HCT116 (cell line): ENCODE measurements around the gene PRODH. TPM values are rescaled to one million over a fixed set of nuclear protein-coding genes. Genes with fewer than 3 reads are reported as not detected.
"Not testable (repeated sequence)": the region's sequence is repeated elsewhere in the genome, so short reads cannot be mapped to it uniquely, and the experiment has no call there.

Experiments
- ATAC-seq: fragments of 200-7000 bp; cut with Tn5 transposase; 2 replicates; pipeline ENCODE4 v1.9.1; 2020; ENCODE audit warnings: mild to moderate bottlenecking, moderate library complexity
- BruUV-seq: library from RNA; stranded (reverse); fragments of 400-500 nt; replicated peaks from 2 replicates; lab custom pipeline; 2021; lab: Mats Ljungman, UMichigan
- CTCF ChIA-PET: fragments of 300-600 bp; sonication (Branson Sonifier 250); formaldehyde crosslinking; loops from one replicate; lab custom pipeline; 2021; ENCODE audit warnings: antibody characterized with exemption; lab: Charles Lee
- POLR2A ChIA-PET: fragments of 300-600, 350-600 bp; sonication (Branson Sonifier 250); formaldehyde crosslinking; loops from one replicate; lab custom pipeline; 2021; ENCODE audit warnings: antibody characterized with exemption; lab: Charles Lee
- RAD21 ChIA-PET, 2 experiments: fragments of 300-600 bp; sonication (Branson Sonifier 250); formaldehyde crosslinking; loops; one replicate each; lab custom pipeline; 2023; ENCODE audit warnings: low total read pairs in 2 of 2; ENCODE audit not compliant: uncharacterized antibody in 2 of 2, unreplicated experiment in 2 of 2, low non-redundant PET in 1 of 2; lab: Charles Lee
- DNase-seq: peaks from one replicate; pipeline ENCODE4 v3.0.0-alpha.2; 2010; ENCODE audit warnings: low read depth, low spot score
- H2AFZ ChIP-seq: fragments of 200-600 bp; shearing (Covaris generic), sonication (generic); 2 replicates; pipeline ENCODE4 v1.6.1; 2017; ENCODE audit warnings: low read depth, mixed run types, mixed read lengths, antibody characterized with exemption, low read length; ENCODE audit not compliant: poor library complexity, severe bottlenecking
- H3K27ac ChIP-seq: 2 replicates; pipeline ENCODE4 v1.5.1; 2012; ENCODE audit warnings: low read depth, low read length
- H3K27me3 ChIP-seq: fragments of 200-600 bp; sonication (generic); 2 replicates; pipeline ENCODE4 v1.6.1; 2016; ENCODE audit warnings: mixed run types, low read length, mixed read lengths; ENCODE audit not compliant: insufficient read depth
- H3K36me3 ChIP-seq, 2 experiments: fragments of 200-500 bp in 1 of 2; fragments of 200-600 bp in 1 of 2; sonication (Bioruptor generic) in 1 of 2; sonication (generic) in 1 of 2; 2 replicates each; pipeline versions ENCODE4 v1.5.1 to v1.6.1; 2014 to 2016; ENCODE audit warnings: low read length in 2 of 2, inconsistent platforms in 1 of 2, mixed read lengths in 1 of 2, mixed run types in 1 of 2; ENCODE audit not compliant: insufficient read depth in 2 of 2, control insufficient read depth in 1 of 2
- H3K4me1 ChIP-seq, 2 experiments: fragments of 200-600 bp in 1 of 2; sonication (generic) in 1 of 2; 2 replicates each; pipeline versions ENCODE4 v1.5.1 to v1.6.1; 2012 to 2017; ENCODE audit warnings: low read length in 2 of 2, inconsistent platforms in 1 of 2, mild to moderate bottlenecking in 1 of 2, mixed read lengths in 1 of 2, mixed run types in 1 of 2, moderate library complexity in 1 of 2; ENCODE audit not compliant: insufficient read depth in 2 of 2, control insufficient read depth in 1 of 2
- H3K4me2 ChIP-seq: fragments of 200-600 bp; sonication (generic); 2 replicates; pipeline ENCODE4 v1.6.1; 2017; ENCODE audit warnings: mixed run types, low read length, mixed read lengths
- H3K4me3 ChIP-seq, 2 experiments: fragments of 200-600 bp in 1 of 2; sonication (generic) in 1 of 2; replicated peaks in 1 of 2; 2 replicates each; pipeline ENCODE4 v1.5.1; 2011 to 2016; ENCODE audit warnings: low read length in 2 of 2, control low read depth in 1 of 2, low read depth in 1 of 2, mild to moderate bottlenecking in 1 of 2, mixed read lengths in 1 of 2, mixed run types in 1 of 2
- H3K79me2 ChIP-seq: fragments of 200-600 bp; sonication (generic); 2 replicates; pipeline ENCODE4 v1.6.1; 2017; ENCODE audit warnings: mild to moderate bottlenecking, mixed run types, low read length, moderate library complexity, mixed read lengths; ENCODE audit not compliant: insufficient read depth
- H3K9ac ChIP-seq: fragments of 200-600 bp; sonication (generic); 2 replicates; pipeline ENCODE4 v1.6.1; 2016; ENCODE audit warnings: low read length, mixed read lengths
- H3K9me2 ChIP-seq: fragments of 200-600 bp; sonication (generic), shearing (Covaris generic); 2 replicates; pipeline ENCODE4 v1.6.1; 2017; ENCODE audit warnings: mixed run types, mild to moderate bottlenecking, moderate library complexity; ENCODE audit not compliant: insufficient read depth
- H3K9me3 ChIP-seq, 2 experiments: fragments of 200-500 bp in 1 of 2; fragments of 200-600 bp in 1 of 2; sonication (Bioruptor generic) in 1 of 2; sonication (generic) in 1 of 2; 2 replicates each; pipeline ENCODE4 v1.6.1; 2014 to 2017; ENCODE audit warnings: low read length in 2 of 2, mixed read lengths in 2 of 2, inconsistent platforms in 1 of 2, low read depth in 1 of 2, mild to moderate bottlenecking in 1 of 2, mixed run types in 1 of 2, moderate library complexity in 1 of 2; ENCODE audit not compliant: control insufficient read depth in 1 of 2, insufficient read depth in 1 of 2
- H4K20me1 ChIP-seq: fragments of 200-600 bp; sonication (generic), shearing (Covaris generic); 2 replicates; pipeline ENCODE4 v1.6.1; 2017; ENCODE audit warnings: mixed run types, mild to moderate bottlenecking, moderate library complexity; ENCODE audit not compliant: insufficient read depth
- CTCF ChIP-seq, 3 experiments: fragments of 200-600 bp in 1 of 3; sonication (generic) in 1 of 3; IDR thresholded peaks in 2 of 3; conservative IDR thresholded peaks in 1 of 3; 2 replicates each; pipeline ENCODE4 v1.5.1; 2012 to 2017; ENCODE audit warnings: low read depth in 2 of 3, low read length in 2 of 3, antibody characterized with exemption in 1 of 3, borderline replicate concordance in 1 of 3, control low read depth in 1 of 3, mild to moderate bottlenecking in 1 of 3, mixed read lengths in 1 of 3, mixed run types in 1 of 3, moderate library complexity in 1 of 3; ENCODE audit not compliant: insufficient read depth in 1 of 3
- MAX ChIP-seq: IDR thresholded peaks from 2 replicates; pipeline ENCODE4 v1.6.1; 2012
- SIN3A ChIP-seq: IDR thresholded peaks from 2 replicates; pipeline ENCODE4 v1.6.1; 2012; ENCODE audit warnings: low read depth
- TCF7L2 ChIP-seq: IDR thresholded peaks from 2 replicates; pipeline ENCODE4 v1.7.0; 2011; ENCODE audit warnings: borderline replicate concordance, inconsistent platforms; ENCODE audit not compliant: insufficient read depth, insufficient read length; ENCODE audit errors: extremely low read depth
- intact Hi-C: fragments of 100-400 bp; cut with micrococcal nuclease; formaldehyde crosslinking; loops from 2 replicates; pipeline ENCODE4 v1.10.0; 2022
- total RNA-seq: library from RNA; stranded (reverse); gene quantifications from one replicate; pipeline ENCODE4 v1.2.1, GENCODE V29; 2021; ENCODE audit not compliant: unreplicated experiment

The PRODH gene
- total RNA-seq, 1 experiment from 2014 or later, result 3.2 TPM

- CTCF ChIA-PET, result no interaction called here
- no TSS peak for BruUV-seq
- intact Hi-C loops, result no loop called here
Measured at GRCh38 chr22:18888115-18888514, 48.0 kb downstream of the PRODH start.

GRCh38 chr22:18884465-18884864 is 51.6 kb downstream of the PRODH start:
- POLR2A ChIA-PET, H3K9me3 ChIP-seq, H3K9me2 ChIP-seq, H3K27ac ChIP-seq, H2AFZ ChIP-seq, H3K9ac ChIP-seq, H3K36me3 ChIP-seq, CTCF ChIA-PET, RAD21 ChIA-PET, H3K27me3 ChIP-seq, DNase-seq, H3K79me2 ChIP-seq, BruUV-seq, H3K4me1 ChIP-seq, H3K4me3 ChIP-seq, ATAC-seq, H4K20me1 ChIP-seq, intact Hi-C loops, H3K4me2 ChIP-seq: not testable (repeated sequence)

More at GRCh38 chr22:18888115-18888514, 48.0 kb downstream of the PRODH start:
- Histone ChIP-seq H2AFZ (no peak overlapping the region), H4K20me1 (no peaks in the 10 kb centered on the region), H3K9ac (no peak overlapping the region), H3K79me2 (no peaks in the 10 kb centered on the region), H3K4me1 (no peaks in the 10 kb centered on the region), H3K27me3 (no peaks in the 10 kb centered on the region), H3K27ac (no peak overlapping the region), H3K4me2 (no peak overlapping the region), H3K36me3 (no peaks in the 10 kb centered on the region), H3K4me3 (no peak overlapping the region), H3K9me2 (no peaks in the 10 kb centered on the region), H3K9me3 (no peaks in the 10 kb centered on the region)
- no peak for DNase-seq
- ATAC-seq, result no peak
- no peak for TF ChIP-seq SIN3A
- TF ChIP-seq MAX, result no peak
- no peak for TF ChIP-seq CTCF (IDR thresholded peaks at IDR 0.05 in 2 of 3, conservative IDR thresholded peaks at IDR 0.05 in 1 of 3; ENCODE audit: borderline replicate concordance in 1 of 3, insufficient read depth in 1 of 3, low read depth in 2 of 3, low read length in 2 of 3)
- no peak for TF ChIP-seq TCF7L2
- RAD21 ChIA-PET, result no interaction called here
- POLR2A ChIA-PET, result no interaction called here

- H2AFZ ChIP-seq, H3K36me3 ChIP-seq, POLR2A ChIA-PET, H3K4me3 ChIP-seq, H3K79me2 ChIP-seq, BruUV-seq, H3K9ac ChIP-seq, H3K27me3 ChIP-seq, ATAC-seq, H3K4me2 ChIP-seq, DNase-seq, H3K9me3 ChIP-seq, H3K27ac ChIP-seq, intact Hi-C loops, CTCF ChIA-PET, H3K4me1 ChIP-seq, H3K9me2 ChIP-seq, H4K20me1 ChIP-seq, RAD21 ChIA-PET: not testable (repeated sequence)
Measured at GRCh38 chr22:18881260-18881659, 54.8 kb downstream of the PRODH start.
